ENCODE results near the gene ARHGAP22. TPM values are rescaled to one million over a fixed set of nuclear protein-coding genes. Genes with fewer than 3 reads are reported as not detected.

ARHGAP22 gene
- total RNA-seq, 1 donor: 60.2 TPM

GRCh38 chr10:48442090-48442808 lies 162.6 kb downstream of the ARHGAP22 start:
- H3K4me3 ChIP-seq (ENCODE audit: low read depth, low read length): no peak overlapping the region
- no peak for TF ChIP-seq CTCF (IDR thresholded peaks at IDR 0.05; ENCODE audit: insufficient read depth, low read length)
- DNase-seq (ENCODE audit: low read depth): no peak

- DNase-seq (ENCODE audit: low read depth): no peak
- TF ChIP-seq CTCF (IDR thresholded peaks at IDR 0.05; ENCODE audit: insufficient read depth, low read length): no peak
These were observed 164.1 kb downstream of the ARHGAP22 start for GRCh38 chr10:48440771-48441170.

GRCh38 chr10:48439581-48440041 lies 165.3 kb downstream of the ARHGAP22 start:
- H3K4me3 ChIP-seq (ENCODE audit: low read depth, low read length): no peak overlapping the region
- peak; percentile 33 for DNase-seq (ENCODE audit: low read depth)
- TF ChIP-seq CTCF (IDR thresholded peaks at IDR 0.05; ENCODE audit: insufficient read depth, low read length): no peak

More at GRCh38 chr10:48440771-48441170, 164.1 kb downstream of the ARHGAP22 start:
- H3K4me3 ChIP-seq (ENCODE audit: low read depth, low read length): no peak overlapping the region

- no peak for TF ChIP-seq CTCF (IDR thresholded peaks at IDR 0.05; ENCODE audit: insufficient read depth, low read length)
- DNase-seq (ENCODE audit: low read depth): peak; percentile 68
- H3K4me3 ChIP-seq (ENCODE audit: low read depth, low read length): no peak overlapping the region
These were observed 165.8 kb downstream of the ARHGAP22 start for GRCh38 chr10:48439031-48439430.

- no peak overlapping the region for H3K4me3 ChIP-seq (ENCODE audit: low read depth, low read length)
- DNase-seq (ENCODE audit: low read depth): no peak
- no peak for TF ChIP-seq CTCF (IDR thresholded peaks at IDR 0.05; ENCODE audit: insufficient read depth, low read length)
These were observed 167.3 kb downstream of the ARHGAP22 start for GRCh38 chr10:48437546-48437945.

GRCh38 chr10:48431871-48432270 lies 173.0 kb downstream of the ARHGAP22 start:
- DNase-seq (ENCODE audit: low read depth): peak; percentile 24
- no peak for TF ChIP-seq CTCF (IDR thresholded peaks at IDR 0.05; ENCODE audit: insufficient read depth, low read length)
- H3K4me3 ChIP-seq (ENCODE audit: low read depth, low read length): no peak overlapping the region
